Breast epithelium (tissue), 4 donors: Measurements from ENCODE around the gene TANC1. TPM values are rescaled to one million over a fixed set of nuclear protein-coding genes. Genes with fewer than 3 reads are reported as not detected.

Source experiments
- DNase-seq, 2 donors: peaks; one replicate each; pipeline ENCODE4 v3.0.0-alpha.2; 2019; ENCODE audit warnings: low spot score in 2 of 2
- H3K27ac ChIP-seq, 2 donors: fragments of 200-600 bp; sonication (generic) in 1 of 2; one replicate each; pipeline ENCODE4 v1.5.1; 2016 to 2019; ENCODE audit warnings: mild to moderate bottlenecking in 1 of 2
- H3K27me3 ChIP-seq, 2 donors: fragments of 200-600 bp; sonication (generic) in 1 of 2; one replicate each; pipeline versions ENCODE4 v1.5.1 to v1.6.0; 2017 to 2019; ENCODE audit warnings: control low read depth in 1 of 2, mild to moderate bottlenecking in 1 of 2
- H3K36me3 ChIP-seq: fragments of 200-600 bp; one replicate; pipeline ENCODE4 v1.5.1; 2019
- H3K4me1 ChIP-seq, 2 donors: fragments of 200-600 bp; sonication (generic); one replicate each; pipeline ENCODE4 v1.5.1; 2016 to 2019; ENCODE audit warnings: control low read depth in 1 of 2
- H3K4me3 ChIP-seq, 3 donors: fragments of 200-600 bp; sonication (generic); 1 replicate in 2 of 3; 2 replicates in 1 of 3; pipeline ENCODE4 v1.5.1; 2016 to 2019; ENCODE audit warnings: mild to moderate bottlenecking in 3 of 3, moderate library complexity in 2 of 3
- H3K9me3 ChIP-seq, 2 donors: fragments of 200-600 bp; sonication (generic) in 1 of 2; one replicate each; pipeline ENCODE4 v1.5.1; 2016 to 2019; ENCODE audit warnings: control low read depth in 1 of 2
- CTCF ChIP-seq, 3 donors: fragments of 450-650 bp; IDR thresholded peaks; one replicate each; pipeline ENCODE4 v1.5.1; 2016 to 2017; ENCODE audit warnings: antibody characterized with exemption in 3 of 3, mild to moderate bottlenecking in 3 of 3, moderate library complexity in 3 of 3
- POLR2A ChIP-seq: fragments of 450-650 bp; IDR thresholded peaks from one replicate; pipeline ENCODE4 v1.6.1; 2016; ENCODE audit warnings: antibody characterized with exemption, mild to moderate bottlenecking, moderate library complexity
- POLR2AphosphoS5 ChIP-seq, 3 donors: sonication (generic); formaldehyde crosslinking; IDR thresholded peaks; one replicate each; pipeline ENCODE4 v1.6.1; 2017; ENCODE audit warnings: antibody characterized with exemption in 3 of 3
- intact Hi-C: fragments of 100-400 bp; cut with DNase I; formaldehyde crosslinking; loops from one replicate; pipeline ENCODE4 v1.15.1; 2023; ENCODE audit warnings: low total_unique reads
- total RNA-seq, 3 donors: library from RNA; depleted of rRNA; stranded (reverse); fragments of >200 nt; gene quantifications; one replicate each; pipeline ENCODE4 v1.1.0, GENCODE V29; 2016

Gene TANC1
- total RNA-seq, 3 donors from 2014 or later, result 18.9 to 62.3 (median 58.4) TPM

- intact Hi-C loops, result no loop called here
- H3K36me3 ChIP-seq, result no peaks in the 10 kb centered on the region
- H3K27me3 ChIP-seq, result no peaks in the 10 kb centered on the region
- H3K27ac ChIP-seq, result no peak overlapping the region
- no peaks in the 10 kb centered on the region for H3K4me1 ChIP-seq
- no peak for TF ChIP-seq POLR2AphosphoS5 (IDR thresholded peaks at IDR 0.05)
- TF ChIP-seq POLR2A, result no peak
- no peak for TF ChIP-seq CTCF (IDR thresholded peaks at IDR 0.05)
- no peaks in the 10 kb centered on the region for H3K9me3 ChIP-seq
- no peak for DNase-seq
- H3K4me3 ChIP-seq, result no peak overlapping the region
Measured at GRCh38 chr2:159144776-159145614, 176.6 kb downstream of the TANC1 start.

GRCh38 chr2:159145745-159146354, 177.4 kb downstream of the TANC1 start:
- Histone ChIP-seq H3K9me3 (no peaks in the 10 kb centered on the region), H3K4me1 (no peaks in the 10 kb centered on the region), H3K4me3 (no peak overlapping the region), H3K27me3 (no peaks in the 10 kb centered on the region), H3K36me3 (no peaks in the 10 kb centered on the region), H3K27ac (no peak overlapping the region)
- DNase-seq, result no peak
- TF ChIP-seq CTCF (IDR thresholded peaks at IDR 0.05) (no peak), POLR2AphosphoS5 (IDR thresholded peaks at IDR 0.05) (no peak), POLR2A (no peak)
- intact Hi-C loops, result no loop called here

GRCh38 chr2:159146996-159147666, 178.7 kb downstream of the TANC1 start:
- Histone ChIP-seq H3K27ac (peak overlapping the region; percentile 13 to 61), H3K9me3 (no peaks in the 10 kb centered on the region), H3K36me3 (no peaks in the 10 kb centered on the region), H3K4me3 (peak overlapping the region in 2 of 3 donors; percentile 1 to 7), H3K27me3 (no peaks in the 10 kb centered on the region), H3K4me1 (no peaks in the 10 kb centered on the region)
- no peak for DNase-seq
- intact Hi-C loops, result no loop called here
- TF ChIP-seq POLR2A (no peak), CTCF (IDR thresholded peaks at IDR 0.05) (no peak), POLR2AphosphoS5 (IDR thresholded peaks at IDR 0.05) (no peak)

GRCh38 chr2:159147690-159148089, 179.2 kb downstream of the TANC1 start:
- no peak overlapping the region for H3K4me3 ChIP-seq
- no peaks in the 10 kb centered on the region for H3K9me3 ChIP-seq
- DNase-seq, result no peak
- no peaks in the 10 kb centered on the region for H3K4me1 ChIP-seq
- peak overlapping the region; percentile 13 to 61 for H3K27ac ChIP-seq
- TF ChIP-seq POLR2AphosphoS5 (IDR thresholded peaks at IDR 0.05) (no peak), POLR2A (no peak), CTCF (IDR thresholded peaks at IDR 0.05) (no peak)
- intact Hi-C loops, result no loop called here
- H3K27me3 ChIP-seq, result no peaks in the 10 kb centered on the region
- no peaks in the 10 kb centered on the region for H3K36me3 ChIP-seq

GRCh38 chr2:159148901-159149300, 180.5 kb downstream of the TANC1 start:
- Histone ChIP-seq H3K27ac (no peak overlapping the region), H3K36me3 (no peaks in the 10 kb centered on the region), H3K4me3 (no peak overlapping the region), H3K27me3 (no peaks in the 10 kb centered on the region), H3K4me1 (no peaks in the 10 kb centered on the region), H3K9me3 (no peaks in the 10 kb centered on the region)
- intact Hi-C loops, result no loop called here
- DNase-seq, result no peak
- TF ChIP-seq POLR2A, result no peak
- no peak for TF ChIP-seq POLR2AphosphoS5 (IDR thresholded peaks at IDR 0.05)
- no peak for TF ChIP-seq CTCF (IDR thresholded peaks at IDR 0.05)
